HepG2 (cell line): Measurements from ENCODE around the gene NCBP1. TPM values are rescaled to one million over a fixed set of nuclear protein-coding genes. Genes with fewer than 3 reads are reported as not detected.

Experiments used
- CEBPB ChIP-seq: IDR thresholded peaks from 2 replicates; pipeline ENCODE4 v1.6.1; 2011; ENCODE audit warnings: low read depth, low read length, improper control_type of control experiment, borderline replicate concordance
- CEBPZ ChIP-seq: IDR thresholded peaks from 2 replicates; pipeline ENCODE4 v1.6.1; 2012; ENCODE audit warnings: low read length, improper control_type of control experiment
- DPF2 ChIP-seq: sonication (generic); formaldehyde crosslinking; IDR thresholded peaks from 2 replicates; pipeline ENCODE4 v1.4.0; 2020; ENCODE audit warnings: mild to moderate bottlenecking, low read depth, missing genetic modification reagents, borderline replicate concordance
- KLF15 ChIP-seq: sonication (generic); formaldehyde crosslinking; IDR thresholded peaks from 2 replicates; pipeline ENCODE4 v1.8.1; 2023; ENCODE audit warnings: borderline replicate concordance, mild to moderate bottlenecking, inconsistent platforms, missing genetic modification reagents, mixed read lengths
- NFATC3 ChIP-seq: sonication (generic); formaldehyde crosslinking; IDR thresholded peaks from 2 replicates; pipeline ENCODE4 v1.5.1; 2020; ENCODE audit warnings: mild to moderate bottlenecking, missing genetic modification reagents
- NFKB2 ChIP-seq: sonication (generic); formaldehyde crosslinking; IDR thresholded peaks from 2 replicates; pipeline ENCODE4 v1.4.0; 2020; ENCODE audit warnings: missing genetic modification reagents, borderline replicate concordance
- RBM22 ChIP-seq: fragments of 200-400 bp; formaldehyde crosslinking; optimal IDR thresholded peaks from 2 replicates; pipeline ENCODE3; 2017; ENCODE audit warnings: mild to moderate bottlenecking, low read length, moderate library complexity
- SNAPC4 ChIP-seq: sonication (generic); formaldehyde crosslinking; IDR thresholded peaks from 2 replicates; pipeline ENCODE4 v1.4.0; 2020; ENCODE audit warnings: mild to moderate bottlenecking, missing genetic modification reagents
- SUZ12 ChIP-seq: fragments of 150-350 bp; IDR thresholded peaks from 2 replicates; pipeline ENCODE4 v1.6.1; 2014; ENCODE audit warnings: low read depth, low read length
- TCF12 ChIP-seq, 2 experiments: fragments of 450-650 bp in 1 of 2; sonication (generic) in 1 of 2; formaldehyde crosslinking in 1 of 2; IDR thresholded peaks; 2 replicates each; pipeline versions ENCODE4 v1.6.1 to v1.8.0; 2017 to 2022; ENCODE audit warnings: antibody characterized with exemption in 1 of 2, mild to moderate bottlenecking in 1 of 2, missing genetic modification reagents in 1 of 2, moderate library complexity in 1 of 2
- TFDP2 ChIP-seq: sonication (generic); formaldehyde crosslinking; IDR thresholded peaks from 2 replicates; pipeline ENCODE4 v1.4.0; 2020; ENCODE audit warnings: missing genetic modification reagents
- THAP9 ChIP-seq: sonication (generic); formaldehyde crosslinking; IDR thresholded peaks from 2 replicates; pipeline ENCODE4; 2020; ENCODE audit warnings: missing genetic modification reagents, mild to moderate bottlenecking, borderline replicate concordance
- ZNF337 ChIP-seq: sonication (generic); formaldehyde crosslinking; IDR thresholded peaks from 2 replicates; pipeline ENCODE4 v1.5.1; 2020; ENCODE audit warnings: missing genetic modification reagents, low read depth, mild to moderate bottlenecking, borderline replicate concordance
- ZNF746 ChIP-seq: sonication (generic); formaldehyde crosslinking; IDR thresholded peaks from 2 replicates; pipeline ENCODE4 v1.8.0; 2022; ENCODE audit warnings: mild to moderate bottlenecking, missing genetic modification reagents
- polyA plus RNA-seq, 8 experiments: library from polyadenylated mRNA; depleted of rRNA in 3 of 8; stranded (reverse) in 7 of 8; unstranded in 1 of 8; fragments of >200 nt; fragmentation: Illumina TruSeq in 4 of 8; extraction: Trizol in 4 of 8; gene quantifications; 2 replicates each; pipeline versions ENCODE4 v1.2.1 to v1.2.3, GENCODE V29; 2011 to 2016; ENCODE audit warnings: low read depth in 4 of 8, missing spikeins in 1 of 8, mixed read lengths in 1 of 8; ENCODE audit not compliant: insufficient read depth in 1 of 8
- total RNA-seq, 5 experiments: library from RNA; depleted of rRNA; stranded (reverse); fragments of >200 nt; fragmentation: Illumina TruSeq; extraction: Trizol; gene quantifications; 2 replicates each; pipeline ENCODE4 v1.2.3, GENCODE V29; 2016; ENCODE audit warnings: low read depth in 1 of 5

NCBP1 gene
- total and polyA plus RNA-seq, 2 of the 13 experiments (the other 11 are each of a cell fraction or from before 2014, with no cell fraction given): 13.3 to 40.2 TPM

GRCh38 chr9:97632985-97633858 lies at the start of gene NCBP1, which contains the start of gene TSTD2 (continued):
- TF ChIP-seq SNAPC4 (CRISPR knock-in tag): no peak; the same call in 1 of the 2 replicates
- TF ChIP-seq NFKB2 (CRISPR knock-in tag): peak; percentile 65; the same call in 1 of the 2 replicates
- TF ChIP-seq NFATC3 (CRISPR knock-in tag): no peak
- TF ChIP-seq TCF12 (IDR thresholded peaks at IDR 0.05): no peak
- TF ChIP-seq TCF12 (CRISPR knock-in tag; IDR thresholded peaks at IDR 0.05): no peak
- TF ChIP-seq DPF2 (CRISPR knock-in tag): no peak
- TF ChIP-seq KLF15 (CRISPR knock-in tag): no peak; the same call in 1 of the 2 replicates
- no peak for TF ChIP-seq RBM22
- no peak for TF ChIP-seq CEBPB
- peak; percentile 92; the same call in 1 of the 2 replicates for TF ChIP-seq THAP9 (CRISPR knock-in tag)
- no peak for TF ChIP-seq CEBPZ
- TF ChIP-seq ZNF337 (CRISPR knock-in tag): peak; percentile 74; the same call in 1 of the 2 replicates
- peak; percentile 85 for TF ChIP-seq TFDP2
- peak; percentile 12 for TF ChIP-seq ZNF746 (CRISPR knock-in tag)
- TF ChIP-seq SUZ12: peak; percentile 42; the same call in 1 of the 2 replicates
